Activated naive CD4-positive, alpha-beta T cell treated with anti-CD3 and anti-CD28 coated beads, Interleukin-2, amount 50 U/mL, for 24 hours (primary cell): ENCODE results near the gene MIA3.
"Not testable (repeated sequence)": the region's sequence is repeated elsewhere in the genome, so short reads cannot be mapped to it uniquely, and the experiment has no call there.

ENCODE experiments used
- H3K27ac Mint-ChIP-seq: one replicate; pipeline ENCODE4 v1.8.0; 2021; ENCODE audit warnings: mild to moderate bottlenecking, mixed read lengths
- H3K27me3 Mint-ChIP-seq: one replicate; pipeline ENCODE4 v1.8.0; 2021; ENCODE audit warnings: mixed read lengths
- H3K36me3 Mint-ChIP-seq: one replicate; pipeline ENCODE4 v1.8.0; 2021; ENCODE audit warnings: mixed read lengths
- H3K4me1 Mint-ChIP-seq: one replicate; pipeline ENCODE4 v1.8.0; 2021; ENCODE audit warnings: mixed read lengths
- H3K4me3 Mint-ChIP-seq: one replicate; pipeline ENCODE4 v1.8.0; 2021; ENCODE audit warnings: mild to moderate bottlenecking, mixed read lengths
- H3K9me3 Mint-ChIP-seq: one replicate; pipeline ENCODE4 v1.8.0; 2021; ENCODE audit warnings: mixed read lengths

The MIA3 gene

DNA sequence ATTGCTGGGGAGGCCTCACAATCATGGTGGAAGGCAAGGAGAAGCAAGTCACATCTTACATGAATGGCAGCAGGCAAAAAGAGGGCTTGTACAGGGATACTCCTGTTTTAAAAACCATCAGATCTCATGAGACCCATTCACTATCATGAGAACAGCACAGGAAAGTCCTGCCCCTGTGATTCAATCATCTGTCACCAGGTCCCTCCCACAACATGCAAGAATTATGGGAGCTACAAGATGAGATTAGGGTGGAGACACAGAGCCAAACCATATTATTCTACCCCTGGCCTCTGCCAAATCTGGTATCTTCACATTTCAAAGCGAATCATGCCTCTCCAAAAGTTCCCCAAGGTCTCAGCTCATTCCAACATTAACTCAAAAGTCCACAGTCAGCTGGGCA is 11.1 kb upstream of the MIA3 start:
- H3K4me3 Mint-ChIP-seq: no peak overlapping the region
- H3K36me3 Mint-ChIP-seq: peaks cover 4% of the 10 kb centered on the region
- H3K4me1 Mint-ChIP-seq: no peaks in the 10 kb centered on the region
- H3K27me3 Mint-ChIP-seq: no peaks in the 10 kb centered on the region
- H3K9me3 Mint-ChIP-seq: no peaks in the 10 kb centered on the region
- no peak overlapping the region for H3K27ac Mint-ChIP-seq

DNA sequence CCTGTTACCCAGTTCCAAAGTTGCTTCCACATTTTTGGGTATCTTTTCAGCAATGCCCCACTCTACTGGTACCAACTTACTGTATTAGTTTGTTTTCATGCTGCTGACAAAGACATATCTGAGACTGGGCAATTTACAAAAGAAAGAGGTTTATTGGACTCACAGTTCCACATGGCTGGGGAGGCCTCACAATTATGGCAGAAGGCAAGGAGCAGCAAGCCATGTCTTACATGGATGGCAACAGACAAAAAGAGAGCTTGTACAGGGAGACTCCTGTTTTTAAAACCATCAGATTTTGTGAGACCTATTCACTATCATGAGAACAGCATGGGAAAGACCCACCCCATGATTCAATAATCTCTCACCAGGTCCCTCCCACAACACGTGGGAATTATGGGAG is 8.8 kb upstream of the MIA3 start:
- H3K4me3 Mint-ChIP-seq, H3K36me3 Mint-ChIP-seq, H3K9me3 Mint-ChIP-seq, H3K4me1 Mint-ChIP-seq, H3K27ac Mint-ChIP-seq, H3K27me3 Mint-ChIP-seq: not testable (repeated sequence)

DNA sequence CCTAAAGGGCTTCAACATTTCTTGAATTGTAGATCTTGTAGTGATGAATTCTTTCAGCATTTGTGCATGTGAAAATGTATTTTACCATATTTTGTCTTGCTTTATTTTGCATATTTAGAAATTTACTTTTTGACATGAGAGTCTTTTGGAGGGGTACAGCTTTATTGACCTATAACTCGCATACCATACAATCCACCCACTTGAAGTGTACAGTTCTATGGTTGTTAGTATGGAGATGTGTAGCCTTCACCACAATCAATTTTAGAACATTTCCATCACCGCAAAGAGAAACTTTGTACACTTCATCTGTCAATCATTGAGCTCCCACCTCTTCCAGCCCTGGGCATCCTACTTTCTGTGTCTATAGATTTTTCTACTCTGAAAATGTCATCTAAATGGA is 7.2 kb upstream of the MIA3 start:
- H3K4me3 Mint-ChIP-seq: no peak overlapping the region
- H3K36me3 Mint-ChIP-seq: peaks cover 4% of the 10 kb centered on the region
- H3K27me3 Mint-ChIP-seq: peaks cover 6% of the 10 kb centered on the region
- H3K9me3 Mint-ChIP-seq: no peaks in the 10 kb centered on the region
- H3K27ac Mint-ChIP-seq: no peak overlapping the region
- no peaks in the 10 kb centered on the region for H3K4me1 Mint-ChIP-seq

DNA sequence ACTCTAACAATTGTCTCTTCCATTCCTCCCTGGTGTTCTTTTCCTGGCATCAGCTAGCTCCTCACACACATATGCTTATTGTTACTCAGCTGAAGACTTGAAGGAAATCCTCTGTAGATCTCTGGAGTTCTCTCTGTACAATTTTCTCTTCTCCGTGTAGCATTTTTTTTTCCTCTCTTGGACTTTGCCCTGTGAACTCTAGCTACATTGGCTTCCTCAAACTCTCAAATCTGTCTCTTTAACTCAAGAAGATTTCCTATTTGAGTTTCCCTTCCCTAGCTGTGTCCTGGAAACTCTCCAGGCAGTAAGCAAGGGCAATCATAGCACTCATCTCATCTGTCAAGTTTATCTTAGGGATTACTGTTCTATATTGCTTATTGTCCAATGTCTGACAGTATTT is 4.3 kb upstream of the MIA3 start:
- H3K36me3 Mint-ChIP-seq: peaks cover 4% of the 10 kb centered on the region
- no peaks in the 10 kb centered on the region for H3K4me1 Mint-ChIP-seq
- H3K4me3 Mint-ChIP-seq: no peak overlapping the region
- peaks cover 6% of the 10 kb centered on the region for H3K27me3 Mint-ChIP-seq
- H3K9me3 Mint-ChIP-seq: no peaks in the 10 kb centered on the region
- no peak overlapping the region for H3K27ac Mint-ChIP-seq

DNA sequence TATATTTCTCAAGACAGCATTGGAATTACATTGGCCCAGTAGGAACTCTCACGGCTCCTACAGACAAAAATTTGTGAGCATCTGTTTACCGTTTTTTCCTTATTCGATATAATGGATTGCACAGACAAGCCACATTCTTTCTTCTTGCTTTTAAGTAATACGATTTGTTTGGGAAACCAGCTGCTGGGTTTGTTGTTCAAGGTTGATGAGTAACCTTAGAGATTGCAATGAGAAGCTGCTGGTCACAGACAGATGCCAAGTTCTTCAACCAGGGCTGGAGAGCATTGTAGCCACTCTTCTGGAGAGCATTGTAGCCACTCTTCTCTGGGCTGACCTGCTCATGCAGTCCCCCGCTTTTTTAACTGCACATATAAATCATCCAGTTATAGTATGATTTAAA is 1.4 kb upstream of the MIA3 start:
- H3K27me3 Mint-ChIP-seq: peaks cover 6% of the 10 kb centered on the region
- H3K9me3 Mint-ChIP-seq: no peaks in the 10 kb centered on the region
- H3K4me3 Mint-ChIP-seq: no peak overlapping the region
- H3K36me3 Mint-ChIP-seq: peaks cover 6% of the 10 kb centered on the region
- H3K4me1 Mint-ChIP-seq: peaks cover 27% of the 10 kb centered on the region
- H3K27ac Mint-ChIP-seq: no peak overlapping the region

DNA sequence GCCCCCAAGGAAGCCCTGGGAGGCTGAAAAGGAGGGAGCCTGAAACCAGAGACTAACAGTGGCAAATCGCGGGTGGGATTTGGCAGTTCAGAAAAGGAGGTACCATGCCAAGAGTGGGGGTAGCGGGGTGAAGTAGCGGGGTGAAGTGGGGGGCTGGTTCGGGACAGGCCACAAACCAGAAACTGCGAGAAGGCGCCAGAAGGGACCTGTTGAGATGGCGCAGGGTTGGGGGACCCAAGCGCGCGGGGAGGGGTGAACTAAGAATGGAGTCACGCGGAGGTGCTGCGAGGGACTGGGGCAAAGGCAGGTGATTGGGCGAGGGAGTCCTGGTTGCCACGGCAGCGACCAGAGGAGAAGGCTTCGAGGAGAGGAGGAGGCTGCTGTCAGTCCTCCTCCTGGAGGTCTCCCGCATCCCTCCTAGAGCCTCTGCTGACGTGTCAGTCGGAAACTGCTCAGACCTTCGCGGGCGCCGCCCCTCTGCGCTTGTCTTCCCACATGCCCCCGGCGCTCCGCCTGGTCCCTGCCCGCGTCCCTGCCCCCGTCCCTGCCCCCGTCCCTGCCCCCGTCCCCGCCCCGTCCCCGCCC is 438 bp upstream of the MIA3 start:
- Mint-ChIP-seq H3K27me3 (peaks cover 6% of the 10 kb centered on the region), H3K4me1 (peaks cover 27% of the 10 kb centered on the region), H3K36me3 (peaks cover 6% of the 10 kb centered on the region), H3K27ac (peak overlapping the region; percentile 95), H3K9me3 (no peaks in the 10 kb centered on the region), H3K4me3 (peak overlapping the region; percentile 89)

DNA sequence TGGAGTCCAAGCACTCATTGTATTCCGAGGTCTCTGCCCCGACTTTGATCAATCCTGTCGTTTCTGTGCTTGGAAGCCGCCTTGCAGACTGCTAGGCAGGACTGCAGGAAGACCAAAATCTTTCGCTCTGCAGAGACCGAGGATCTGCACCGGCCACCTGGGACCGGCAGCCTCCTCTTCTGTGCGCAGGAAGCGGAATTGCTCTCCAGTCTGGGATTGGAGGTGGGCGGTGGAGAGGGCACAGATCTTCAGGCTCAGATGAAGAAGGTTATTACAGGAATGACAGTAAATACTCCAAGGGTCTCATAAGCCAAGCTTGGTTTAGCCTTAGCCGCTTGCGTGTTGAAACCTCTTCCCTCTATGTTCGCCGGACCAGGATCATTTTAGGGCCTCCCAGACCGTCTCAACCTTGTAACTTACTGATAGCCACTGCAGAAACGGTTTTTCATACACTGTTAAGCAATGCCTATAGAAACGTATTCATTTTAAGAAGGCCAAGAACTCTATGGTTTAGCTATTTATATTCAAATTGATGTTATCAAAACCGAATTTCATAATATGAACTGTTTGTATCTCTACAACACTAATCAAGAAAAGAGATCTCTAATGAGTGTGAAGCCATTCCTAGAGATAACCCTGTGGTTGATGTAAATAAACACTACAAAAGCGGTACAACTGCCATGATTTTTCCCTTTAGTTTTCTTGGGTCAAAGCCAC is 1.1 kb downstream of the MIA3 start:
- peaks cover 14% of the 10 kb centered on the region for H3K36me3 Mint-ChIP-seq

DNA sequence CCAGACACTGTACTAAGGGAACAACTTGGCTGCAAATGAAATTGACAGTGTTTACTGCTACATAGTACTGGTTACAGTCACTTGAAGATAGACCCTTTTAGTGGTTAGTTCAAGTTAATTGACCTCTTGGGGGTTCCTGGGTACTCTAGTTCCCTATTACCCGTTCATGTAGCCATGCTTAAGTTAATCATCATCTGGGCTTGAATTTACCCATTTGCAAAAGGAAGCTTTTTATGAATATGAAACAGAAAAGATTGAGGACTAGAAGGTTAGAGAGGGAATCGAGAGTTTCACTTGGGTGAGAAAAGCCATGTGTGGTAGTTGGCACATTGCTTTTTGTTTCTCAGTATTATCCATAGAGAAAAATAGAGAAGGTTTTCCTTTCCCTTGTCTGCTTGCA is 2.7 kb downstream of the MIA3 start:
- no peaks in the 10 kb centered on the region for H3K9me3 Mint-ChIP-seq
- peaks cover 30% of the 10 kb centered on the region for H3K4me1 Mint-ChIP-seq
- no peak overlapping the region for H3K27ac Mint-ChIP-seq
- H3K4me3 Mint-ChIP-seq: no peak overlapping the region
- H3K27me3 Mint-ChIP-seq: no peaks in the 10 kb centered on the region
- peaks cover 14% of the 10 kb centered on the region for H3K36me3 Mint-ChIP-seq

More for the DNA sequence above, 1.1 kb downstream of the MIA3 start:
- peaks cover 30% of the 10 kb centered on the region for H3K4me1 Mint-ChIP-seq
- peak overlapping the region; percentile 66 for H3K27ac Mint-ChIP-seq
- H3K4me3 Mint-ChIP-seq: peak overlapping the region; percentile 86
- peaks cover 3% of the 10 kb centered on the region for H3K27me3 Mint-ChIP-seq
- H3K9me3 Mint-ChIP-seq: no peaks in the 10 kb centered on the region

DNA sequence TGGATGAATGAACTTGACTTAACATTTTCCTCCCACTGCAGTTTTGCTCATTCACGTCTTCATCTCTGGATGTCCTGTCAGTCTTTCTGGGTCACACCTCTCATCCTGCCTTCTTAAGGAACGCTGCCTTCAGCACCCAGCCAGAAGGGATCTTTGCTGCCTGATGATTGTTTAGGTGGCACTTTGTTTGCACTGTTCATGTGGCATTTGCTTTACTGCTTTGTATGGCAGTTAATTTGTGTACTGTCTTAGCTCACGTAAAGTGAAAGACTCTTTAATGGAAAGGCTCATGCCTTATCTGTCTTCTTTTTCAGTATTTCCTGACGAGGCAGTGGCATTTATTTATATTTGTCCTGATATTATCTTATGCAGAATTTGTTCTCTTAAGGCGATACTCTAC is 4.9 kb downstream of the MIA3 start:
- H3K9me3 Mint-ChIP-seq: no peaks in the 10 kb centered on the region
- H3K27me3 Mint-ChIP-seq: no peaks in the 10 kb centered on the region
- H3K4me1 Mint-ChIP-seq: peaks cover 30% of the 10 kb centered on the region
- H3K27ac Mint-ChIP-seq: no peak overlapping the region
- peaks cover 20% of the 10 kb centered on the region for H3K36me3 Mint-ChIP-seq
- H3K4me3 Mint-ChIP-seq: no peak overlapping the region

DNA sequence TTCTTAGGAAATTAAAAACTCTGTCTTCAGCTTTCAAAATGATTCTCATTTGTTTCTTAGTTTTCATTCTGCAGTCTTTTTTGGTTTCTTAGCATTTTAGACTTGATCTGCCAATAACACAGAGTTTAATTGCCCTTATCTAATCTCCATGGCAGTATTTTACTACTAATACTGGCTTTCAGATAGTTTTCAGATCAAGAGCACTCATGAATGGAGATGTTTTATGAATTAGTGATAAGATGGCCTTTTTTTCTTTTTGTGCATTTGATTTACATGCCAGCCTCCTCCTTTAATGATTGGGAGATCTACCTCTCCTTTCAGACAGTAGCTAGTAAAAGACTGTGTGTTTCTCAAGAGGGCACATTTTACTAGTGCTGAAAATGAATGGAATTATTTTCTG is 5.6 kb downstream of the MIA3 start:
- Mint-ChIP-seq H3K27me3 (no peaks in the 10 kb centered on the region), H3K27ac (no peak overlapping the region), H3K4me1 (peaks cover 30% of the 10 kb centered on the region), H3K9me3 (no peaks in the 10 kb centered on the region), H3K4me3 (no peak overlapping the region), H3K36me3 (peaks cover 23% of the 10 kb centered on the region)

DNA sequence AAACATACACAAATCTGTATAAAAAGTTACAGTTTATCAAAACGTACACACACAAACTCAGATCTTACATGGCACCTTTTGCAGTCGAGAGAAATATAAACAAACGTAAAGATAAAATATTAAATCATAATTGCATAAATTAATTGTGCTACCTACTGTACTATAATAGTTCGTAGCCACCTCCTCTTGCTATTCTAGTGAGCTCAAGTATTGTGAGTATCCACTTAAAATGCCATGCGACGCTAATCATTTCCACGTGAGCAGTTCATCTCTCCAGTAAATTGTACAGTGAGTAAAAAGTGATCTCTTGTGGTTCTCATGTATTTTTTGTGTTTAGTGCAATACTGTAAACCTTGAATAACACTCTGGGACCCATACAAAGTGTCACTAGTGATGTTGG is 6.3 kb downstream of the MIA3 start:
- peaks cover 26% of the 10 kb centered on the region for H3K4me1 Mint-ChIP-seq

DNA sequence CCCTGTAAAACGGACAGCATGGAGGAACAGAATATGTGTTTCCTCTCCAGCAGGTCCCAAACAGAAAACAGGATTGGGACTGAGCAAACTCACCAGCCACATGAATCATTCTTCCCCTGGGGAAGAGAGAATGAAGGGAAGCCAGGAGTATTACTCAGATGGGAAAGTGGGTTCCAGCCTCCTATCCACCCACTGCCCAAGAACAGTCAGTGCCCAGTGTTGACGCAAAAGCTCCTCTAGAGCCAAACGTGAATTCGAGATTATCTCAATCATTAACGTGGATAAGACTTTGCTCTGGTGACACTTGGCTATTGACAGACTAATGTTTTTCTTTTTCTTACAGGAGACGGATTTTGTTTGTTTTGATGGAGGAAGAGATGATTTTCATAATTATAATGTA is 9.3 kb downstream of the MIA3 start:
- H3K27me3 Mint-ChIP-seq: no peaks in the 10 kb centered on the region
- H3K9me3 Mint-ChIP-seq: no peaks in the 10 kb centered on the region
- H3K4me1 Mint-ChIP-seq: peaks cover 3% of the 10 kb centered on the region
- H3K4me3 Mint-ChIP-seq: no peak overlapping the region
- peaks cover 24% of the 10 kb centered on the region for H3K36me3 Mint-ChIP-seq
- no peak overlapping the region for H3K27ac Mint-ChIP-seq

More for the DNA sequence above, 6.3 kb downstream of the MIA3 start:
- Mint-ChIP-seq H3K27me3 (no peaks in the 10 kb centered on the region), H3K27ac (no peak overlapping the region), H3K4me3 (no peak overlapping the region), H3K36me3 (peaks cover 23% of the 10 kb centered on the region), H3K9me3 (no peaks in the 10 kb centered on the region)

DNA sequence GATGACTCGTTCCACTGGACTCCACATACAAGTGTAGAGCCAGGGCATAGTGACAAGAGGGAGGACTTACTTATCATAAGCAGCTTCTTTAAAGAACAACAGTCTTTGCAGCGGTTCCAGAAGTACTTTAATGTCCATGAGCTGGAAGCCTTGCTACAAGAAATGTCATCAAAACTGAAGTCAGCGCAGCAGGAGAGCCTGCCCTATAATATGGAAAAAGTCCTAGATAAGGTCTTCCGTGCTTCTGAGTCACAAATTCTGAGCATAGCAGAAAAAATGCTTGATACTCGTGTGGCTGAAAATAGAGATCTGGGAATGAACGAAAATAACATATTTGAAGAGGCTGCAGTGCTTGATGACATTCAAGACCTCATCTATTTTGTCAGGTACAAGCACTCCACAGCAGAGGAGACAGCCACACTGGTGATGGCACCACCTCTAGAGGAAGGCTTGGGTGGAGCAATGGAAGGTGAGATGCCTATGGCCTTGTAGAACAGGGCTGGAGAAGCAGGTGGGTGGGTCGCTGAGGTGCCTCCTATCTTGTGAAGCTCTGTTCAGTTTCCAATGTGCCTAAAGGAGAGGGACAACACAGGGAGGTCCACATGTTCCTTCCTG is 12.1 kb downstream of the MIA3 start:
- H3K4me1 Mint-ChIP-seq: peaks cover 5% of the 10 kb centered on the region
- H3K27me3 Mint-ChIP-seq: no peaks in the 10 kb centered on the region
- no peak overlapping the region for H3K4me3 Mint-ChIP-seq
- H3K27ac Mint-ChIP-seq: no peak overlapping the region
- H3K36me3 Mint-ChIP-seq: peaks cover 19% of the 10 kb centered on the region
- H3K9me3 Mint-ChIP-seq: no peaks in the 10 kb centered on the region

DNA sequence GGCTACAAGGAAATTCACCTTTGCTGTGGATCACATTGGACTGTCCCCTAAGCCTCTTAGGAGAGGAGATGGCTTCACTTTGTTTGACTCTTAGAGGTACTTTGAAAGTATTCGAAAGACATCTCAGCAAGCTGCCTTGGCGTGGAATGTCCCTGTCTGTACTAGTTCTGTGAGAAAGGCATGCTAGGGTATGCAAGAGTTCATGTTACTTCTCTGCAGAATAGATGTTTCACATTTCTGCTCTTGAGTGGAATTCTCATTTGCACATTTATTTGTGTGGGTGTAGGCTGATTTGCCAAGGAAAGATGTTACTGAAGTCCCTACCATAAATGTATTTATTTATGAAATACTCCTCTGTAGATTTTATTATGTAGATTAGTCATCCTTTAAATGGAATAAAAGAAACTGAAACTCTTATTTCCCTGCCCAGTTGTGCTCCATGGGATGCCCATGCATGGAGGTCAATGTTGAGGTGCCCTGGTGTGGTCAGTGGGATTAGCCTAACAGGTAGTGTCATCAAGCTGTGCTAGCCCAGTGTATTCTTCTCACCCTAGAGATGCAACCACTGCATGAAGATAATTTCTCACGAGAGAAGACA is 13.8 kb downstream of the MIA3 start:
- Mint-ChIP-seq H3K36me3 (peaks cover 16% of the 10 kb centered on the region), H3K4me1 (peaks cover 5% of the 10 kb centered on the region), H3K9me3 (no peaks in the 10 kb centered on the region), H3K27me3 (no peaks in the 10 kb centered on the region), H3K4me3 (no peak overlapping the region), H3K27ac (no peak overlapping the region)

DNA sequence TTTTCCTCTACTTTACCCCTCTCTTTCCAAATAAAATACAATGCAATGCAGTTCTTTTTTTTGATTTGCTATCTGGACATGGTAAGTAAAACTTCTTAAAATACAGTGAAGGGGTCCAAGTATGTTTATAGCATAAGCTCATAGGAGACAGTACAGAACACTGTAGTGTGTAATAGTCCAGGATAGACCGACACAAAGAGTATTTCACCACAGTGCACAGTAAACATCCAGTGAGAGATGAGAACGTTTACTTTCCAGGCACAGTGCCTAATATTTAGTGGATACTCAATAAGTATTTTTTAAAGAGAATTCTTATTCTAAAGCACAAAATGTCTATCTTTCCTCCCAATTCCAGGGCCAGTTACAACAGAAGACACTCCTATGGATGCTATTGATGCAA is 14.9 kb downstream of the MIA3 start:
- Mint-ChIP-seq H3K4me1 (peaks cover 5% of the 10 kb centered on the region), H3K36me3 (peaks cover 16% of the 10 kb centered on the region), H3K27ac (no peak overlapping the region), H3K9me3 (no peaks in the 10 kb centered on the region), H3K27me3 (no peaks in the 10 kb centered on the region), H3K4me3 (no peak overlapping the region)
